Measurements from ENCODE around the gene FRMPD2.
"Not testable (repeated sequence)": the region's sequence is repeated elsewhere in the genome, so short reads cannot be mapped to it uniquely, and the experiment has no call there.

- TF ChIP-seq EZH2 (IDR thresholded peaks at IDR 0.05; ENCODE audit: low read depth, unreplicated experiment); CTCF (conservative IDR thresholded peaks at IDR 0.05; ENCODE audit: low read depth in 2 of 2): not testable (repeated sequence)
These were observed 101.8 kb downstream of the FRMPD2 start for GRCh38 chr10:48172715-48173114.

All from GM23338 (cell line).